ENCODE measurements around the gene BAD. TPM values are rescaled to one million over a fixed set of nuclear protein-coding genes. Genes with fewer than 3 reads are reported as not detected.

The BAD gene
- total and polyA plus RNA-seq, 2 of the 13 experiments (the other 11 are each of a cell fraction or from before 2014, with no cell fraction given) = 17.9 to 28.5 TPM

DNA sequence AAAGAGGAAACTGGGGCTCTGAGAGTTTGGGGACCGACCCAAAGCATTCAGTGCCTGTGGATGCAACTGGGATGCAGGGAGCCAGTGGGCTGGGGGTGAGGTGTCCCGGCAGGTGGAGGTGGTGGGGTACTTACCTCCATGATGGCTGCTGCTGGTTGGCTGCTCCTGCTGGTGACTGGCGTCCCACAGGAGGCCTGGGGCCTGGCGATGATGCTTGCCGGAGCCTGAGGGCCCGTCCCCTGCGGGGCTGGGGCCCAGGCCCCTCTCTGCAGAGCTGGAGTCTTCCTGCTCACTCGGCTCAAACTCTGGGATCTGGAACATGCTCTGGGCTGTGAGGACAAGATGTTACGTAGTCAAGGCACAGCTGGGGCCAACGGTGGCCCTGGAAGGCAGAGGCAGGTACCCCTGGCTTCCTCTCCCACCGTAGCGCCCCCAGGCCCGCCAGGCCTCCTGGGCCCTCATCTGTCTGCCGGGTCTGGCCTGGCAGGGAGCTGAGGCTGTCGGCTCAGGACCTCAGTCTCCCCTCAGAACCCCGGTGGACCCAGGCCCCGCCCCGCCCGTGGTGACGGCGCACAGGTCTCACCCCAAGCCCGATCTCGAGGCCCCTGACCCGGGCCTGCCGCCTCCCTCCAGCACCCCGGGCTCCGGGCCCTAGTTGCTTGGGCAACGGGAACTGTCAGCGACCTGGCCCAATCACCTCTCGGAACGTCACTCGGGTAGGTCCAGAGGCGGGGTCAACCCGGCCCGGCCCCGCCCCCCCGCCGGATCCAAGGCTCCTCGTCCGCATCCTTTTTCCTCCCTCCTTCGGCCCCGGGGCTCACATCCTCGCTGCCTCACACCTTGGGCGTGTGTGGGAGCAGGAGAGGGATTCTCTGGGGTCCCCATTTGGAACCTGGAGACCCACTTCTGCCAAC, at the start of gene BAD (continued):
- TF ChIP-seq MTF2 (CRISPR knock-in tag; IDR thresholded peaks at IDR 0.05; ENCODE audit: borderline replicate concordance) (peak; percentile 40; the same call in 1 of the 2 replicates), POLR2G (IDR thresholded peaks at IDR 0.05; ENCODE audit: low read depth, low read length) (peak; percentile 52), MED1 (CRISPR knock-in tag; IDR thresholded peaks at IDR 0.05) (no peak), PHF8 (CRISPR knock-in tag; IDR thresholded peaks at IDR 0.05) (peak; percentile 55), ZNF350 (CRISPR knock-in tag; IDR thresholded peaks at IDR 0.05; ENCODE audit: borderline replicate concordance, low read depth) (peak; percentile 15; the same call in 1 of the 2 replicates), MTA3 (CRISPR knock-in tag; IDR thresholded peaks at IDR 0.05) (no peak), GABPB1 (CRISPR knock-in tag; IDR thresholded peaks at IDR 0.05) (peak; percentile 77; the same call in 1 of the 2 replicates), FOXC1 (CRISPR knock-in tag; IDR thresholded peaks at IDR 0.05; ENCODE audit: borderline replicate concordance) (peak; percentile 86), ZSCAN29 (CRISPR knock-in tag; conservative IDR thresholded peaks at IDR 0.05) (peak; percentile 44; the same call in 1 of the 2 replicates), ZNF335 (CRISPR knock-in tag; IDR thresholded peaks at IDR 0.05) (no peak), ARID2 (CRISPR knock-in tag; IDR thresholded peaks at IDR 0.05; ENCODE audit: borderline replicate concordance) (no peak), RFXAP (CRISPR knock-in tag; IDR thresholded peaks at IDR 0.05; ENCODE audit: borderline replicate concordance) (no peak), NCOA5 (CRISPR knock-in tag; IDR thresholded peaks at IDR 0.05) (no peak), FOXA1 (IDR thresholded peaks at IDR 0.05) (no peak), FOXA1 (CRISPR knock-in tag; IDR thresholded peaks at IDR 0.05) (no peak), ZFP1 (CRISPR knock-in tag; IDR thresholded peaks at IDR 0.05) (no peak), ZFY (CRISPR knock-in tag; IDR thresholded peaks at IDR 0.05) (peak; percentile 84), NONO (IDR thresholded peaks at IDR 0.05) (no peak), NONO (CRISPR knock-in tag; conservative IDR thresholded peaks at IDR 0.05) (no peak), ZNF160 (CRISPR knock-in tag; IDR thresholded peaks at IDR 0.05) (peak; percentile 11; the same call in 1 of the 2 replicates), ZNF788 (CRISPR knock-in tag; IDR thresholded peaks at IDR 0.05; ENCODE audit: borderline replicate concordance) (0 out of 2 replicates have a peak, but pooled peaks have one; percentile 28)
- TF ChIP-seq, protein P1, sequence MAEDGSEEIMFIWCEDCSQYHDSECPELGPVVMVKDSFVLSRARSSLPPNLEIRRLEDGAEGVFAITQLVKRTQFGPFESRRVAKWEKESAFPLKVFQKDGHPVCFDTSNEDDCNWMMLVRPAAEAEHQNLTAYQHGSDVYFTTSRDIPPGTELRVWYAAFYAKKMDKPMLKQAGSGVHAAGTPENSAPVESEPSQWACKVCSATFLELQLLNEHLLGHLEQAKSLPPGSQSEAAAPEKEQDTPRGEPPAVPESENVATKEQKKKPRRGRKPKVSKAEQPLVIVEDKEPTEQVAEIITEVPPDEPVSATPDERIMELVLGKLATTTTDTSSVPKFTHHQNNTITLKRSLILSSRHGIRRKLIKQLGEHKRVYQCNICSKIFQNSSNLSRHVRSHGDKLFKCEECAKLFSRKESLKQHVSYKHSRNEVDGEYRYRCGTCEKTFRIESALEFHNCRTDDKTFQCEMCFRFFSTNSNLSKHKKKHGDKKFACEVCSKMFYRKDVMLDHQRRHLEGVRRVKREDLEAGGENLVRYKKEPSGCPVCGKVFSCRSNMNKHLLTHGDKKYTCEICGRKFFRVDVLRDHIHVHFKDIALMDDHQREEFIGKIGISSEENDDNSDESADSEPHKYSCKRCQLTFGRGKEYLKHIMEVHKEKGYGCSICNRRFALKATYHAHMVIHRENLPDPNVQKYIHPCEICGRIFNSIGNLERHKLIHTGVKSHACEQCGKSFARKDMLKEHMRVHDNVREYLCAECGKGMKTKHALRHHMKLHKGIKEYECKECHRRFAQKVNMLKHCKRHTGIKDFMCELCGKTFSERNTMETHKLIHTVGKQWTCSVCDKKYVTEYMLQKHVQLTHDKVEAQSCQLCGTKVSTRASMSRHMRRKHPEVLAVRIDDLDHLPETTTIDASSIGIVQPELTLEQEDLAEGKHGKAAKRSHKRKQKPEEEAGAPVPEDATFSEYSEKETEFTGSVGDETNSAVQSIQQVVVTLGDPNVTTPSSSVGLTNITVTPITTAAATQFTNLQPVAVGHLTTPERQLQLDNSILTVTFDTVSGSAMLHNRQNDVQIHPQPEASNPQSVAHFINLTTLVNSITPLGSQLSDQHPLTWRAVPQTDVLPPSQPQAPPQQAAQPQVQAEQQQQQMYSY (CRISPR knock-in tag; IDR thresholded peaks at IDR 0.05) = no peak
- TF ChIP-seq, protein P2, sequence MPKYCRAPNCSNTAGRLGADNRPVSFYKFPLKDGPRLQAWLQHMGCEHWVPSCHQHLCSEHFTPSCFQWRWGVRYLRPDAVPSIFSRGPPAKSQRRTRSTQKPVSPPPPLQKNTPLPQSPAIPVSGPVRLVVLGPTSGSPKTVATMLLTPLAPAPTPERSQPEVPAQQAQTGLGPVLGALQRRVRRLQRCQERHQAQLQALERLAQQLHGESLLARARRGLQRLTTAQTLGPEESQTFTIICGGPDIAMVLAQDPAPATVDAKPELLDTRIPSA (CRISPR knock-in tag; IDR thresholded peaks at IDR 0.05; ENCODE audit: borderline replicate concordance) = no peak
- TF ChIP-seq, protein P3, sequence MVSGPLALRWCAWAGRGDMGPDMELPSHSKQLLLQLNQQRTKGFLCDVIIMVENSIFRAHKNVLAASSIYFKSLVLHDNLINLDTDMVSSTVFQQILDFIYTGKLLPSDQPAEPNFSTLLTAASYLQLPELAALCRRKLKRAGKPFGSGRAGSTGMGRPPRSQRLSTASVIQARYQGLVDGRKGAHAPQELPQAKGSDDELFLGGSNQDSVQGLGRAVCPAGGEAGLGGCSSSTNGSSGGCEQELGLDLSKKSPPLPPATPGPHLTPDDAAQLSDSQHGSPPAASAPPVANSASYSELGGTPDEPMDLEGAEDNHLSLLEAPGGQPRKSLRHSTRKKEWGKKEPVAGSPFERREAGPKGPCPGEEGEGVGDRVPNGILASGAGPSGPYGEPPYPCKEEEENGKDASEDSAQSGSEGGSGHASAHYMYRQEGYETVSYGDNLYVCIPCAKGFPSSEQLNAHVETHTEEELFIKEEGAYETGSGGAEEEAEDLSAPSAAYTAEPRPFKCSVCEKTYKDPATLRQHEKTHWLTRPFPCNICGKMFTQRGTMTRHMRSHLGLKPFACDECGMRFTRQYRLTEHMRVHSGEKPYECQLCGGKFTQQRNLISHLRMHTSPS (CRISPR knock-in tag; IDR thresholded peaks at IDR 0.05; ENCODE audit: low read depth) = 0 out of 2 replicates have a peak, but pooled peaks have one; percentile 17
